ENCODE results near the gene MEA1. TPM values are rescaled to one million over a fixed set of nuclear protein-coding genes. Genes with fewer than 3 reads are reported as not detected.

The MEA1 gene
- total RNA-seq: 41.2 and 45.6 TPM in 2 replicates

GRCh38 chr6:43013843-43014433, at the start of gene MEA1, which contains the start of gene KLHDC3:
Gene MEA1, minus strand, starts transcription at chr6:43013946. Its CDS starts 133 bp downstream, at chr6:43013813.
Gene KLHDC3, plus strand, starts transcription at chr6:43014249. Its CDS starts 2,944 bp downstream, at chr6:43017193.

GRCh38 chr6:43059168-43060033, 45.7 kb upstream of the MEA1 start, which contains the start of the genes KLC4 and MRPL2:
Gene KLC4, plus strand, starts transcription at chr6:43059631. Its CDS starts 1,705 bp downstream, at chr6:43061336.
Gene MRPL2, minus strand, starts transcription at chr6:43059434. Its CDS starts 53 bp downstream, at chr6:43059381.

GRCh38 chr6:43053545-43054205, 39.9 kb upstream of the MEA1 start, which contains the start of gene CUL7:
Gene CUL7, minus strand, starts transcription at chr6:43053851. Its CDS starts 1,063 bp downstream, at chr6:43052788.

GRCh38 chr6:43021270-43022047, 7.7 kb upstream of the MEA1 start, which contains the start of gene RRP36:
Gene RRP36, plus strand, starts transcription at chr6:43021623. Its CDS starts 32 bp downstream, at chr6:43021655.

GRCh38 chr6:42984001-42984923, 29.5 kb downstream of the MEA1 start, which contains the start of gene PPP2R5D:
Gene PPP2R5D, plus strand, starts transcription at chr6:42984570. Its CDS starts 108 bp downstream, at chr6:42984678.

GRCh38 chr6:42978839-42979522, 34.8 kb downstream of the MEA1 start, which contains the start of gene PEX6:
Gene PEX6, minus strand, starts transcription at chr6:42979181. Its CDS starts 31 bp downstream, at chr6:42979150.

Other genes with a start within 250 kb of the MEA1 start
- 5.9 and 6.5 TPM in 2 replicates for gene BICRAL, start 231.9 kb downstream of the MEA1 start, total RNA-seq
- 126 and 158 TPM in 2 replicates for gene RPL7L1, start 134.3 kb downstream of the MEA1 start, total RNA-seq
- not detected in 2 replicates for gene PTCRA, start 97.9 kb downstream of the MEA1 start, total RNA-seq
- 18.4 and 19.7 TPM in 2 replicates for gene CNPY3, start 84.5 kb downstream of the MEA1 start, total RNA-seq
- not detected in 2 replicates for gene GNMT, start 53.2 kb downstream of the MEA1 start, total RNA-seq
- 10.0 and 24.3 TPM in 2 replicates for gene PEX6, start 34.8 kb downstream of the MEA1 start, total RNA-seq
- 55.7 and 56.6 TPM in 2 replicates for gene PPP2R5D, start 29.4 kb downstream of the MEA1 start, total RNA-seq
- gene KLHDC3, start 303 bp upstream of the MEA1 start, total RNA-seq: 69.8 and 75.9 TPM in 2 replicates
- 84.9 and 108 TPM in 2 replicates for gene RRP36, start 7.7 kb upstream of the MEA1 start, total RNA-seq
- 34.2 and 38.9 TPM in 2 replicates for gene CUL7, start 39.9 kb upstream of the MEA1 start, total RNA-seq
- gene MRPL2, start 45.5 kb upstream of the MEA1 start, total RNA-seq: 26.6 and 30.9 TPM in 2 replicates
- gene KLC4, start 45.7 kb upstream of the MEA1 start, total RNA-seq: 8.2 and 8.8 TPM in 2 replicates
- gene PTK7, start 62.4 kb upstream of the MEA1 start, total RNA-seq: 30.3 and 33.8 TPM in 2 replicates
- gene SRF, start 157.3 kb upstream of the MEA1 start, total RNA-seq: 13.6 and 27.0 TPM in 2 replicates
- gene CUL9, start 168.2 kb upstream of the MEA1 start, total RNA-seq: 20.2 and 25.6 TPM in 2 replicates
- gene DNPH1, start 215.5 kb upstream of the MEA1 start, total RNA-seq: 43.6 and 65.4 TPM in 2 replicates
- under 0.01 TPM in 1 of 2 replicates, not detected in the other for gene TTBK1, start 229.5 kb upstream of the MEA1 start, total RNA-seq

Measured in subcutaneous preadipocyte (primary cell).